Breast epithelium (tissue), 4 donors: ENCODE data around the gene DMD. TPM values are rescaled to one million over a fixed set of nuclear protein-coding genes. Genes with fewer than 3 reads are reported as not detected.

Experiments used
- DNase-seq, 2 donors: peaks; one replicate each; pipeline ENCODE4 v3.0.0-alpha.2; 2019; ENCODE audit warnings: low spot score in 2 of 2
- H3K27ac ChIP-seq, 2 donors: fragments of 200-600 bp; sonication (generic) in 1 of 2; one replicate each; pipeline ENCODE4 v1.5.1; 2016 to 2019; ENCODE audit warnings: mild to moderate bottlenecking in 1 of 2
- H3K27me3 ChIP-seq, 2 donors: fragments of 200-600 bp; sonication (generic) in 1 of 2; one replicate each; pipeline versions ENCODE4 v1.5.1 to v1.6.0; 2017 to 2019; ENCODE audit warnings: control low read depth in 1 of 2, mild to moderate bottlenecking in 1 of 2
- H3K36me3 ChIP-seq: fragments of 200-600 bp; one replicate; pipeline ENCODE4 v1.5.1; 2019
- H3K4me1 ChIP-seq, 2 donors: fragments of 200-600 bp; sonication (generic); one replicate each; pipeline ENCODE4 v1.5.1; 2016 to 2019; ENCODE audit warnings: control low read depth in 1 of 2
- H3K4me3 ChIP-seq, 3 donors: fragments of 200-600 bp; sonication (generic); 1 replicate in 2 of 3; 2 replicates in 1 of 3; pipeline ENCODE4 v1.5.1; 2016 to 2019; ENCODE audit warnings: mild to moderate bottlenecking in 3 of 3, moderate library complexity in 2 of 3
- H3K9me3 ChIP-seq, 2 donors: fragments of 200-600 bp; sonication (generic) in 1 of 2; one replicate each; pipeline ENCODE4 v1.5.1; 2016 to 2019; ENCODE audit warnings: control low read depth in 1 of 2
- POLR2A ChIP-seq: fragments of 450-650 bp; IDR thresholded peaks from one replicate; pipeline ENCODE4 v1.6.1; 2016; ENCODE audit warnings: antibody characterized with exemption, mild to moderate bottlenecking, moderate library complexity
- POLR2AphosphoS5 ChIP-seq, 3 donors: sonication (generic); formaldehyde crosslinking; IDR thresholded peaks; one replicate each; pipeline ENCODE4 v1.6.1; 2017; ENCODE audit warnings: antibody characterized with exemption in 3 of 3
- intact Hi-C: fragments of 100-400 bp; cut with DNase I; formaldehyde crosslinking; loops from one replicate; pipeline ENCODE4 v1.15.1; 2023; ENCODE audit warnings: low total_unique reads
- total RNA-seq, 3 donors: library from RNA; depleted of rRNA; stranded (reverse); fragments of >200 nt; gene quantifications; one replicate each; pipeline ENCODE4 v1.1.0, GENCODE V29; 2016
- TF ChIP-seq, protein P1 (sequence below), 3 donors: fragments of 450-650 bp; IDR thresholded peaks; one replicate each; pipeline ENCODE4 v1.5.1; 2016 to 2017; ENCODE audit warnings: antibody characterized with exemption in 3 of 3, mild to moderate bottlenecking in 3 of 3, moderate library complexity in 3 of 3

Gene DMD
- total RNA-seq, 3 donors from 2014 or later, result 57.0 to 135 (median 65.2) TPM

DNA sequence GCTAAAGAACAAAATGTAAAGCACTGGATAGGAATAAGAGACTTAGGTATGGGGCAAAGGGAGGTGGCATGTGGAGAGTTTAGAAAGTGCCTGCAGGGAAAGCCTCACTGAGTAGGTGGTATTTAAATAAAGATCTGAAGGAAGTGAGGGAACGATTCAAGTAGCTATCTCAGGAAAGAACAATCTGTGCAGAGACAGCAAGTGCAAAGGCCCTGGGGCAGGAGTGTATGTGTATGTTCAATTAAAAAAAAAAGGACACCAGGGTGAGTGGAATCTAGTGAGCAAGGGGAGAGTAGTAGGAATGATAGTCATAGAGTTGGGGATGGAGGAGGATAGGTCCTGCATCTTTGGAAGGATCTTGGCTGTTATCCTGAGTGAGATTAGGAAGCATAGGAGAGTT lies 1359.6 kb downstream of the DMD start:
- no peak overlapping the region for H3K27ac ChIP-seq
- intact Hi-C loops, result no loop called here
- no peak for DNase-seq
- H3K27me3 ChIP-seq, result peaks cover 0 to 3% of the 10 kb centered on the region in 2 donors
- no peaks in the 10 kb centered on the region for H3K4me1 ChIP-seq
- no peak overlapping the region for H3K4me3 ChIP-seq
- H3K9me3 ChIP-seq, result no peaks in the 10 kb centered on the region
- TF ChIP-seq POLR2AphosphoS5 (IDR thresholded peaks at IDR 0.05), result no peak
- TF ChIP-seq POLR2A, result no peak
- TF ChIP-seq, protein P1, sequence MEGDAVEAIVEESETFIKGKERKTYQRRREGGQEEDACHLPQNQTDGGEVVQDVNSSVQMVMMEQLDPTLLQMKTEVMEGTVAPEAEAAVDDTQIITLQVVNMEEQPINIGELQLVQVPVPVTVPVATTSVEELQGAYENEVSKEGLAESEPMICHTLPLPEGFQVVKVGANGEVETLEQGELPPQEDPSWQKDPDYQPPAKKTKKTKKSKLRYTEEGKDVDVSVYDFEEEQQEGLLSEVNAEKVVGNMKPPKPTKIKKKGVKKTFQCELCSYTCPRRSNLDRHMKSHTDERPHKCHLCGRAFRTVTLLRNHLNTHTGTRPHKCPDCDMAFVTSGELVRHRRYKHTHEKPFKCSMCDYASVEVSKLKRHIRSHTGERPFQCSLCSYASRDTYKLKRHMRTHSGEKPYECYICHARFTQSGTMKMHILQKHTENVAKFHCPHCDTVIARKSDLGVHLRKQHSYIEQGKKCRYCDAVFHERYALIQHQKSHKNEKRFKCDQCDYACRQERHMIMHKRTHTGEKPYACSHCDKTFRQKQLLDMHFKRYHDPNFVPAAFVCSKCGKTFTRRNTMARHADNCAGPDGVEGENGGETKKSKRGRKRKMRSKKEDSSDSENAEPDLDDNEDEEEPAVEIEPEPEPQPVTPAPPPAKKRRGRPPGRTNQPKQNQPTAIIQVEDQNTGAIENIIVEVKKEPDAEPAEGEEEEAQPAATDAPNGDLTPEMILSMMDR (IDR thresholded peaks at IDR 0.05), result no peak
- no peaks in the 10 kb centered on the region for H3K36me3 ChIP-seq

DNA sequence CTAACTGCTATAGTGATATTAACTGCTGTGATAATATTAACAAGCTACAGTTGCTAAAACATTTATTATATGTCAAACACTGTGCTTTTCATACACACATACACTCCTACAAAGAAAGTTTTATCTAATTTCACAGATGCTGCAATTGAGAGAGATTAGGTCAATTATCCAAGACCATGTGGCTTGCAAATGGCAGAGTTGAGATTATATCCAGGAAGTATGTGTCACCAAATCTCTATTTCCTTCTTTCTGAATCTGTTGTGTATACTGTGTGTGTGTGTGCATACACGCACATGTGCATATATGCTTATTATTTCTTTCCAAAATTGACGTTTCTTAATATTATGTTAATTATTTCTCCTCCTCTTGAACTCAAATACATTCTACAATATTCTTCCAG lies 1363.6 kb downstream of the DMD start:
- Histone ChIP-seq H3K9me3 (no peaks in the 10 kb centered on the region), H3K36me3 (no peaks in the 10 kb centered on the region), H3K4me1 (no peaks in the 10 kb centered on the region), H3K4me3 (no peak overlapping the region), H3K27me3 (peaks cover 0 to 3% of the 10 kb centered on the region in 2 donors), H3K27ac (no peak overlapping the region)
- DNase-seq, result no peak
- TF ChIP-seq POLR2AphosphoS5 (IDR thresholded peaks at IDR 0.05) (no peak), POLR2A (no peak)
- TF ChIP-seq, protein P1 (IDR thresholded peaks at IDR 0.05), result no peak
- intact Hi-C loops, result loop anchor here (2.0 kb wide), 1 partner anchor 49 kb away; no protein-coding TSS in a partner anchor

DNA sequence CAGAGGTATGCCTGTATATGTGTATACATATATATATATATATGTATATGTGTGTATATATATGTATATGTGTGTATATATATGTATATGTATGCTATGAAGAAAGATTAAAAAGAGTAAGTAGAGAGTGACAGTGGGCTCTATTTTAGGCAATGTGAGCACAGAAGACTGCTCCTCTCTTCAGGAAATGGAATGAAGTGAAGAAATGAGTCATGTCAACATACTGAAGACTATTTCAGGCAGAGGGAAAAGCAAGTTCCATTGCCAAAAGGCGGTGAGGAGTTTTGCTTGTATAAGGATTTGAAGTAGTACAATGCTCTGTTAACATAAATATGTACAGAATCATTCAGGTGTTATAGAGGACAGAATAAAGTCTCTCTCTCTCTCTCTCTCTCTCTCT lies 1366.3 kb downstream of the DMD start:
- DNase-seq, result no peak
- no peak overlapping the region for H3K4me3 ChIP-seq
- no peak overlapping the region for H3K27ac ChIP-seq
- no peaks in the 10 kb centered on the region for H3K36me3 ChIP-seq
- H3K27me3 ChIP-seq, result no peaks in the 10 kb centered on the region
- intact Hi-C loops, result no loop called here
- TF ChIP-seq POLR2AphosphoS5 (IDR thresholded peaks at IDR 0.05) (no peak), POLR2A (no peak)
- TF ChIP-seq, protein P1 (IDR thresholded peaks at IDR 0.05), result no peak
- no peaks in the 10 kb centered on the region for H3K9me3 ChIP-seq
- no peaks in the 10 kb centered on the region for H3K4me1 ChIP-seq

DNA sequence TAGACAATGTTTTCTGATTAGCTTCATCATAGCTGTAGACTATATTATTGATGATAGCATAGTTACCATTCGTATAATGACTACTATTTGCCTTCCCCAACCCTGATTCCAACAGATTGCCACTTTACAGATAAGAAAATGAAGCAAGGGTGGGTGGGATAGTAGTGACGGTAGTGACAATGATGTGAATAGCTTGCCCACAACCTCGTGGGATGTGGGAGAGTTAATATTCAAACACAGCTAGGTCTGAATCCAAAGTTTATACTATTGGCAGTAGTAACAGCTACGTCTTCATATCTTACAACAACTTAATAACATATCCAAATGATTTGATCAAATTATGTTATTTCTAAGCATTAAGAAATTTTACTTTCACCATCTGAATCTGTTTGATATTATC lies 1372.7 kb downstream of the DMD start:
- peaks cover 0 to 5% of the 10 kb centered on the region in 2 donors for H3K27me3 ChIP-seq
- H3K36me3 ChIP-seq, result no peaks in the 10 kb centered on the region
- TF ChIP-seq, protein P1 (IDR thresholded peaks at IDR 0.05), result no peak
- TF ChIP-seq POLR2A (no peak), POLR2AphosphoS5 (IDR thresholded peaks at IDR 0.05) (no peak)
- DNase-seq, result no peak
- H3K4me1 ChIP-seq, result no peaks in the 10 kb centered on the region
- intact Hi-C loops, result no loop called here
- no peak overlapping the region for H3K27ac ChIP-seq
- H3K9me3 ChIP-seq, result no peaks in the 10 kb centered on the region
- no peak overlapping the region for H3K4me3 ChIP-seq

DNA sequence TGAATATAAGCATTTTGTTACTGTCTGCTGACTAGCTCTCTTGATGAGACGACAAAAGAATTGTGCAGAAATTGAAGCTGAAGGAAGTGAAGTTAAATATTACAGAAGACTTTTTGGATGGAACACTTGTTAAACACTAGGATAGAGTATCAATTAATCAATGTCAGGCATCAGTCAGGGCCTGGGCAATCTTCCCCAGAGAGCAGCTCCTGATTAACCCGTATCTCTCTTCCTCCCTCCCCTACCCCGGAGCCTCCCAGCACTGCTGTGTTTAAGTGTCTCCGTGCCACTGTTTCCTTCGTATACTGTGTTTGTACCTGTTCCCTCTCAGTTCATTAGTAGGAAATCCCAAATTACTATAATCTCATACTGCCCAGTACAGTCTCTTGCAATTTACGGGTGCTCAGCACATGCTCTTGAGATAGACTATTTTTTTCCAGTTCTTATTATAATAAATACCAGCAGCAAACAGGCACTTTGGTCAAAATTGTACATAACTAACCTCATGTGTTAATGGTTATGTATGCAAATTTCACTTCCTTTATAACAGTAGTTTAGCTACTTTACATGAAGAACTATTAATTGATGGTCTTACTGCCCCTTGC lies 1373.8 kb downstream of the DMD start:
- no peaks in the 10 kb centered on the region for H3K36me3 ChIP-seq
- peaks cover 0 to 5% of the 10 kb centered on the region in 2 donors for H3K27me3 ChIP-seq
- H3K4me1 ChIP-seq, result no peaks in the 10 kb centered on the region
- TF ChIP-seq POLR2A (no peak), POLR2AphosphoS5 (IDR thresholded peaks at IDR 0.05) (no peak)
- TF ChIP-seq, protein P1 (IDR thresholded peaks at IDR 0.05), result no peak
- no peak overlapping the region for H3K27ac ChIP-seq
- H3K9me3 ChIP-seq, result no peaks in the 10 kb centered on the region
- no peak overlapping the region for H3K4me3 ChIP-seq
- no peak for DNase-seq
- intact Hi-C loops, result no loop called here
